Spleen (tissue), 11 donors: ENCODE measurements around the gene CTSD. TPM values are rescaled to one million over a fixed set of nuclear protein-coding genes. Genes with fewer than 3 reads are reported as not detected.

Source experiments
- DNase-seq: peaks from one replicate; pipeline ENCODE4 v3.0.0-alpha.2; 2020
- H3K27ac ChIP-seq, 8 donors: fragments of 200-600 bp; sonication (generic) in 7 of 8; 1 replicate in 4 of 8; 2 replicates in 4 of 8; pipeline versions ENCODE4 v1.5.0 to v1.8.0; 2016 to 2021; ENCODE audit warnings: inconsistent platforms in 4 of 8, mild to moderate bottlenecking in 4 of 8, moderate library complexity in 1 of 8
- H3K27me3 ChIP-seq, 7 donors: fragments of 200-600 bp; sonication (generic) in 6 of 7; replicated peaks in 1 of 7; 1 replicate in 4 of 7; 2 replicates in 3 of 7; pipeline versions ENCODE4 v1.5.0 to v1.8.0; 2016 to 2021; ENCODE audit warnings: inconsistent platforms in 3 of 7, mild to moderate bottlenecking in 1 of 7
- H3K36me3 ChIP-seq, 6 donors: fragments of 200-600 bp; sonication (generic) in 5 of 6; 1 replicate in 4 of 6; 2 replicates in 2 of 6; pipeline versions ENCODE4 v1.5.0 to v1.8.0; 2016 to 2021; ENCODE audit warnings: inconsistent platforms in 2 of 6
- H3K4me1 ChIP-seq, 6 donors: fragments of 200-600 bp; sonication (generic) in 5 of 6; 1 replicate in 3 of 6; 2 replicates in 3 of 6; pipeline versions ENCODE4 v1.5.0 to v1.8.0; 2016 to 2021; ENCODE audit warnings: inconsistent platforms in 3 of 6
- H3K4me3 ChIP-seq, 8 donors: fragments of 200-600 bp; sonication (generic) in 7 of 8; 1 replicate in 4 of 8; 2 replicates in 4 of 8; pipeline versions ENCODE4 v1.5.0 to v1.8.0; 2016 to 2021; ENCODE audit warnings: inconsistent platforms in 4 of 8, mild to moderate bottlenecking in 4 of 8, moderate library complexity in 2 of 8
- H3K9me3 ChIP-seq, 8 donors: fragments of 200-600 bp; sonication (generic) in 7 of 8; 1 replicate in 4 of 8; 2 replicates in 4 of 8; pipeline versions ENCODE4 v1.5.0 to v1.8.0; 2016 to 2021; ENCODE audit warnings: inconsistent platforms in 4 of 8
- POLR2A ChIP-seq, 3 donors: fragments of 450-650 bp; IDR thresholded peaks; one replicate each; pipeline ENCODE4 v1.5.1; 2017; ENCODE audit warnings: antibody characterized with exemption in 3 of 3, mild to moderate bottlenecking in 1 of 3
- POLR2AphosphoS5 ChIP-seq, 3 donors: sonication (generic); formaldehyde crosslinking; IDR thresholded peaks; one replicate each; pipeline ENCODE4 v1.5.1; 2017; ENCODE audit warnings: antibody characterized with exemption in 3 of 3
- WGBS, 5 donors: extraction: QIAGEN DNeasy Blood & Tissue Kit in 3 of 5; methylation state at CpG; one replicate each; pipeline versions ENCODE4 v1.1.5 to v1.1.7; 2013 to 2018; 5-methylcytosine and 5-hydroxymethylcytosine counted together
- intact Hi-C: fragments of 100-400 bp; cut with DNase I; formaldehyde crosslinking; loops from one replicate; pipeline ENCODE4 v1.15.0; 2023; ENCODE audit warnings: low total_unique reads
- polyA plus RNA-seq, 3 donors: library from polyadenylated mRNA; stranded (reverse); fragments of 200-250 nt; gene quantifications; one replicate each; pipeline ENCODE4 v1.2.1, GENCODE V29; 2013
- total RNA-seq, 7 donors: library from RNA; depleted of rRNA in 3 of 7; stranded (reverse); fragments of >200 nt in 3 of 7; fragmentation: NEBNext Ultra II Directional in 4 of 7; extraction: Animal tissue kit (Norgen Biotek cat#: 25700) in 4 of 7; gene quantifications; one replicate each; pipeline versions ENCODE4 v1.1.0 to v1.2.1, GENCODE V29; 2016 to 2021
- TF ChIP-seq, protein P1 (sequence below), 11 experiments: fragments of 200-600 bp in 7 of 11; fragments of 450-650 bp in 4 of 11; sonication (generic) in 4 of 11; IDR thresholded peaks in 8 of 11; conservative IDR thresholded peaks in 3 of 11; 1 replicate in 7 of 11; 2 replicates in 4 of 11; pipeline versions ENCODE4 v1.4.0 to v1.8.0; 2016 to 2021; ENCODE audit warnings: antibody characterized with exemption in 11 of 11, inconsistent platforms in 4 of 11, mild to moderate bottlenecking in 1 of 11
- donor health status: healthy with polysubstance abuse.
- donor health status: DM: no; HTN: no; CAD: no; lungs with moderate emphysema.
- donor health status: DM: no; HTN: no; CAD: no.
- donor health status: Bipolar disorder and iron deficiency.
- donor health status: healthy.
- donor health status: DM: no; HTN: no; CAD: no.
- donor health status: DM: yes; HTN: yes; CAD: no.

Gene CTSD
- total and polyA plus RNA-seq, 10 donors: 289 to 1,234 (median 736) TPM

DNA sequence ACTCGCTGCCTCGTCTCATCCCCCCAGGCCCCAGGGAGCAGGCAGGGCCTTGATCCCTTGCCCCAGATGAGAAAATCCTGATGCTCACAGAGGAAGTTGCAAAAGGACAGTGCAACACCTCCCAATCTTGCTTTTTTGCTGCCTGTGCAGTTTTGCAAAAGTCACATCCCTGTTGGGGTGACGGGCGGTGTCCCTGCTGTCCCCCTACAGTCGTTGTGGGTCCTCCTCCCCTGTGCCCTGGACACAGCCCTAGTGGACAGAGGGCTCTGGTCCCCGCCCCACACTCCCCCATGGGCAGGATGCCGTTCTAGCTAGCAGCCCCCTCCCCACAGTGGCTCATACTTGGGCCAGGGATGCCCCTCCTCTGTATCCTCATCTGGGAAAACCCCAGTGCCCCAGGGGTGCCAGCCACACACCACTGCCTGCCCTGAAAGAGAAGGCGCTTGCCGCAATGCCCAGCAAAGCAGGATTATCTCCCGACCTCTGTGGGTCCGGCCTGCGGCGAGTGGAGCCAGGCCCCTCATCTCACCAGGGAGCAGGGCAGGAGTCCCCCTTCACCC lies 18.4 kb upstream of the CTSD start:
- Histone ChIP-seq H3K4me1 (peaks cover 3 to 67% (median 32%) of the 10 kb centered on the region in 6 donors), H3K4me3 (peak overlapping the region in 1 of 8 donors; percentile 46), H3K27me3 (no peaks in the 10 kb centered on the region), H3K27ac (peak overlapping the region in 6 of 8 donors; percentile 67 to 90 (median 79)), H3K36me3 (no peaks in the 10 kb centered on the region), H3K9me3 (no peaks in the 10 kb centered on the region)
- TF ChIP-seq POLR2A (IDR thresholded peaks at IDR 0.05) (no peak), POLR2AphosphoS5 (IDR thresholded peaks at IDR 0.05) (peak in 1 of 3 donors; percentile 70)
- TF ChIP-seq, protein P1, sequence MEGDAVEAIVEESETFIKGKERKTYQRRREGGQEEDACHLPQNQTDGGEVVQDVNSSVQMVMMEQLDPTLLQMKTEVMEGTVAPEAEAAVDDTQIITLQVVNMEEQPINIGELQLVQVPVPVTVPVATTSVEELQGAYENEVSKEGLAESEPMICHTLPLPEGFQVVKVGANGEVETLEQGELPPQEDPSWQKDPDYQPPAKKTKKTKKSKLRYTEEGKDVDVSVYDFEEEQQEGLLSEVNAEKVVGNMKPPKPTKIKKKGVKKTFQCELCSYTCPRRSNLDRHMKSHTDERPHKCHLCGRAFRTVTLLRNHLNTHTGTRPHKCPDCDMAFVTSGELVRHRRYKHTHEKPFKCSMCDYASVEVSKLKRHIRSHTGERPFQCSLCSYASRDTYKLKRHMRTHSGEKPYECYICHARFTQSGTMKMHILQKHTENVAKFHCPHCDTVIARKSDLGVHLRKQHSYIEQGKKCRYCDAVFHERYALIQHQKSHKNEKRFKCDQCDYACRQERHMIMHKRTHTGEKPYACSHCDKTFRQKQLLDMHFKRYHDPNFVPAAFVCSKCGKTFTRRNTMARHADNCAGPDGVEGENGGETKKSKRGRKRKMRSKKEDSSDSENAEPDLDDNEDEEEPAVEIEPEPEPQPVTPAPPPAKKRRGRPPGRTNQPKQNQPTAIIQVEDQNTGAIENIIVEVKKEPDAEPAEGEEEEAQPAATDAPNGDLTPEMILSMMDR (IDR thresholded peaks at IDR 0.05 in 8 of 11, conservative IDR thresholded peaks at IDR 0.05 in 3 of 11): no peak
- intact Hi-C loops: no loop called here
- no peak for DNase-seq
- 52 to 78% (median 65%) methylated on average over 13 of the region's 13 CpGs for WGBS, 5 donors

DNA sequence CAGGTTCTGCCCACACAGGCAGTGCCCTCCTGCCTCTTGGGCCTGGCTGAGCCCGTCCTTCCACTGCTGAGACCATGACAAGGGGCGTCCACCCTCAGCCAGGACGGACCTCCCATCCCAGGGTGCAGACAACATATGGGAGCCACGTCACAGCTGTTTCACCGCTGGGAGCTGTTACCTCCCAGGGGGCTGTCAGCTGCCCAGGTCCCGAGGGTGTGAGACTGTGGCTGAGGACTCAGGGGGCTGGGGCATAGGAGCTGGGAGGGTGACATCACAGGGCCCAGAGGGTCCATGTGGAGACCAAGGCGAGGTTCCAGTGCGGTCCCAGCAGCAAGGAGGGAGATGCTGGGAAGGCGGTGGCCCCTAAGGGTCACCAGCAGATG lies 17.9 kb upstream of the CTSD start:
- TF ChIP-seq POLR2AphosphoS5 (IDR thresholded peaks at IDR 0.05): no peak
- TF ChIP-seq, protein P1 (IDR thresholded peaks at IDR 0.05 in 8 of 11, conservative IDR thresholded peaks at IDR 0.05 in 3 of 11): no peak
- no peak for TF ChIP-seq POLR2A (IDR thresholded peaks at IDR 0.05)
- 67 to 82% (median 74%) methylated on average over 9 of the region's 9 CpGs for WGBS, 5 donors
- Histone ChIP-seq H3K36me3 (no peaks in the 10 kb centered on the region), H3K27me3 (no peaks in the 10 kb centered on the region), H3K4me1 (peaks cover 3 to 67% (median 32%) of the 10 kb centered on the region in 6 donors), H3K9me3 (no peaks in the 10 kb centered on the region), H3K27ac (peak overlapping the region in 6 of 8 donors; percentile 67 to 90 (median 79)), H3K4me3 (peak overlapping the region in 1 of 8 donors; percentile 46)
- intact Hi-C loops: no loop called here
- DNase-seq: no peak

DNA sequence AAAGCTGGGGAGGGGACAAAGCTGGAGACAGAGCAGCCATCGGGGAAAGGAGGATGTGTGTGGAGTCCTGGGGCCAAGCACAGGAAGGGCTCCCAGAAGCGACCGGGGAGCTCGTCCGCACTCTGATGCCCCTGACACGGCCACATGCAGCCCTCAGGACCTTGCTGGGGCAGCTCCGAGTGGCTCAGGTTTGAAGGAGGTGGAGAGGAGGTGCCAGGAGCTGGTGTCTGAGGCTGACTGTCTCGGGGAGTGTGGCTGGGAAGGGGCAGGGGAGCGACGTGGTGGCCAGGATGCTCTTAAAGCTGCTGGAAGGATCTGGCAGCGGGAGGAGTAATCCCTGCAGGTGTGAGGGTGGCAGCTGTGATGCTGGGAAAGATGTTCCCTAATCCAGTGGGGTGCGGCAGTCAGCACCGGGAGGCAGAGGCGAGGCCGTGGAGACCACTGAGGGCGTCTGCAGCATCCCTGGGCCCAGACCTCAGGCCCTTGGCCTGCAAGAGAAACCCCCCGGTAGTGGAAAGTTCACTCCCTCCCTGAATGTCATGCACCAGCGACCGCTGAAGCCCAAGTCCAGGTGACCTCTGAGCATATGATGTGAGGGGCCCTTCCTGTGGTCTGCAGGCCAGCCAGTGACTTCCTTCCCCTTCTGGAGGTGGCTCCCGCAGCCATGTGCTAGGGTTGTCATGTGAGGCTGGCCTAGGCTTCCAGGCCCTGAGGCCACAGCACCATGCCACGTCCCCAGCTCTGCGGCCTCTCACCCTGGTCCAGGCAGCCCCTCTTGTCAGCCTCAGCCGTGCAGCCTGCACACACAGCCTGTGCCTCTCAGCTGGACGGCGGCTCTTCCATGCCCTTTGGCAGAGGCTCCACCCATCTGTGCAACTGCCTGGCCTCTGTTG lies 17.2 kb upstream of the CTSD start:
- DNase-seq: peak; percentile 89
- 39 to 61% (median 51%) methylated on average over 21 to 25 of the region's 25 CpGs for WGBS, 5 donors
- intact Hi-C loops: no loop called here
- Histone ChIP-seq H3K27me3 (no peaks in the 10 kb centered on the region), H3K4me3 (peak overlapping the region in 1 of 8 donors; percentile 46), H3K27ac (peak overlapping the region in 6 of 8 donors; percentile 68 to 90 (median 79)), H3K9me3 (no peaks in the 10 kb centered on the region), H3K36me3 (no peaks in the 10 kb centered on the region), H3K4me1 (peaks cover 3 to 67% (median 32%) of the 10 kb centered on the region in 6 donors)
- TF ChIP-seq, protein P1 (IDR thresholded peaks at IDR 0.05 in 8 of 11, conservative IDR thresholded peaks at IDR 0.05 in 3 of 11): no peak
- TF ChIP-seq POLR2AphosphoS5 (IDR thresholded peaks at IDR 0.05): peak; percentile 53 to 60 (median 57)
